Stimulated activated CD8-positive, alpha-beta memory T cell treated with anti-CD3 and anti-CD28 coated beads, Interleukin-4, amount 100 ng/mL, for 4 hours (primary cell): ENCODE results near the gene TTC5.
"Not testable (repeated sequence)": the region's sequence is repeated elsewhere in the genome, so short reads cannot be mapped to it uniquely, and the experiment has no call there.

Source experiments
- DNase-seq, 2 donors: peaks; one replicate each; pipeline ENCODE4 v3.0.0-alpha.2; 2020; ENCODE audit warnings: low read depth in 2 of 2, low spot score in 1 of 2

The TTC5 gene

DNA sequence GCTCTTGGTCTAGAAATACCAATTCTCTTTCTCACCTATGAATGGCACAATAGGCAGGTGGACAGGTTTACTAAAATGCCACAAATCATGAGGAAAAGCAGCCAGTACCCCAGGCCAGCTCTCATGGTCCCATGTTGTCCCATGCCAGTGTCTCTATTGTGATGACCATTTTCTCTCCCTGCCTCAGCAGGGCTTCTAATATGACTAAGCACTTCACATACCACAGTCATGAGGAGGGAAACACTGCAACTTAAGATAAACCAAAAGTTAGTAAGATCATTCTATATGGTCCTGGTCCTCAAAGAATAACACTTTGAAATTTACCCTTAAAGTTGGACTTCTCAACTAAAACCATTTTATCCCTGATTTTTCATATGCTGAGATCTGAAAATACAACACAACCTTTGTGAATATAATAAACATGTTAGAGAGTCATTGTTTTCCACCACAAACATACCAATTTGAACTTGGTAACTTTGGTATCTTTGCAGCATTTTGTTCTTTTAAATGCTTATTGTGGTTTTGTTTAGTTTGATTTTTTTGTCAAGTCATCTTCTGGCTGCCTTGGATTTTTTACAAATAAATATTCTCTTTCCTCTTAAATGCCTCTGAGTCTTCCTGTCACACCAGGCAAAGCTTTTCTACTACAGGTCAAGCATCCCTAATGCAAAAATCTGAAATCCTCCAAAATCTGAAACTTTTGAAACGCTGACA lies 3.6 kb downstream of the TTC5 start:
- no peak for DNase-seq

- DNase-seq, result no peak
Measured at GRCh38 chr14:20295067-20295466, 10.7 kb downstream of the TTC5 start.

DNA sequence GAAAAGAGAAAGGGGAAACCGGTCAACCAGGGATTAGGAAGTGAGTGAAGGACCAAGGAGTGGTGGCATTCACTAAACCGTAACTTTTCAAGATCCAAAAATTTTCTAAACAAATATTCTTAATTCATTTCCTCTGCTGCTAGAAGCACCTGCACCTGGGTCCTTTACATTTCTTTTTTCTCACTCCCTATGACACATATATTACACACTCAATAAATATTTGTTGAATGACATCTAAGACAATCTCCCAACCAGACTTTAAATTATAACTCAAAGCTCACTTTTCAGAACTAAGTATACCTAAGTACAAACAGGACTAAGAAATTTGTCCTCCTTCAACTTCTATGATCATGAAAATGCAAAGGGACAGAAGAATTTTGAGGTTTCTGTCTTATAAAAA lies 11.1 kb downstream of the TTC5 start:
- DNase-seq, result no peak

DNA sequence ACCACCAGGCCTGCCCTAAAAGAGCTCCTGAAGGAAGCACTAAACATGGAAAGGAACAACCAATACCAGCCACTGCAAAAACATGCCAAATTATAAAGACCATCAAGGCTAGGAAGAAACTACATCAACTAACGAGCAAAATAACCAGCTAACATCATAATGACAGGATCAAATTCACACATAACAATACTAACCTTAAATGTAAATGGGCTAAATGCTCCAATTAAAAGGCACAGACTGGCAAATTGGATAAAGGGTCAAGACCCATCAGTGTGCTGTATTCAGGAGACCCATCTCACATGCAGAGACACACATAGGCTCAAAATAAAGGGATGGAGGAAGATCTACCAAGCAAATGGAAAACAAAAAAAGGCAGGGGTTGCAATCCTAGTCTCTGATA lies 23.8 kb downstream of the TTC5 start:
- DNase-seq, result not testable (repeated sequence)

DNA sequence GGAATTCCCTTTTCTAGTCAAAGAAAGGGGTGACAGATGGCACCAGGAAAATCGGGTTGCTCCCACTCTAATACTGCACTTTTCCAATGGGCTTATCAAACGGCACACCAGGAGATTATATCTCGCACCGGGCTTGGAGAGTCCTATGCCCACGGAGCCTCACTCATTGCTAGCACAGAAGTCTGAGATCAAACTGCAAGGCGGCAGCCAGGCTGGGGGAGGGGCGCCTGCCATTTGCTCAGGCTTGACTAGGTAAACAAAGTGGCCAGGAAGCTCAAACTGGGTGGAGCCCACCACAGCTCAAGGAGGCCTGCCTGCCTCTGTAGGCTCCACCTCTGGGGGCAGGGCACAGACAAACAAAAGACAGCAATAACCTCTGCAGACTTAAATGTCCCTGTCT lies 25.5 kb downstream of the TTC5 start:
- DNase-seq, result not testable (repeated sequence)

DNA sequence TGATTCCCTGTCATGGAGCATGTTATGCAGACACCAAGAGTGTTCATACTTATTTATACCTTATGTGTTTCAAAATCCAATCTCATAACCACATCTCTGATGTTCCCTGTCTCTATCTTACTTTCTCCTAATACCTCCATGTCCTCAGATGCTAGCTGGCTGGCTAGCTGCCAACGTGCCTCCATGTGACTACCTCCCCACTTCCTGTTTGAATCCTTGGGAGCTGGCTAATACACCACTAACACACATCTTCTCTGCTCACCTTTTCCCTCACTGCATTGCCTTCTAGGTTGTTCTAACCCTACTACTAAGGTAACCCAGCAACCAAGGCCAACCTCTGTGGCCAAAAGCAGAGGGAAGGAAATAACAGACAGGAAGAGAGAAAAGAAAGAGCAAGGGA lies 27.3 kb downstream of the TTC5 start:
- no peak for DNase-seq

- no peak for DNase-seq
Measured at GRCh38 chr14:20277409-20277808, 28.3 kb downstream of the TTC5 start.

DNA sequence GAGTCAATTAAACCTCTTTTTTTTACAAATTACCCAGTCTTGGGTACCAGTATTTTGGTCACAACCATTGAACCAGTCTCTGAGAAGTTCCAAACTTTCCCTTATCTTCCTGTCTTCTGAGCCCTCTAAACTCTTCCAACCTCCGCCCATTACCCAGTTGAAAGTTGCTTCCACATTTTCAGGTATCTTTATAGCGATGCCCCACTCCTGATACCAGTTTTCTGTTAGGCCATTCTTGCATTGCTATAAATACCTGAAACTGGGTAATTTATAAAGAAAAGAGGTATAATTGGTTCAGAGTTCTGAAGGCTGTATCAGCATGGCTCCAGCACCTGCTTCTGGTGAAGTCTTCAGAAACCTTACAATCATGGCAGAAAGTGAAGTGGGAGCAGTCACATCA lies 31.7 kb downstream of the TTC5 start:
- DNase-seq, result no peak

DNA sequence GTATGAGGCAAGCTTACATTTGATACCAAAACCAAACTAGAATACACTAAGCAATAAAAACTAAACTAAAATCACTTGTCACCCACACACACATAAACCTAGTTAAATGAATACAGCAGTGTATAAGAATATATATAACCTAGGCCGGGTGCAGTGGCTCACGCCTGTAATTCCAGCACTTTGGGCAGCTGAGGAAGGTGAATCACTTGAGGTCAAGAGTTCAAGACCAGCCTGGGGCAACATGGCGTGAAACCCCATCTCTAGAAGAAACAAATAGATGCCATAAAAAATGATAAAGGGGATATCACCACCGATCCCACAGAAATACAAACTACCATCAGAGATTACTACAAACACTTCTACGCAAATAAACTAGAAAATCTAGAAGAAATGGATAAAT lies 41.4 kb downstream of the TTC5 start:
- DNase-seq, result not testable (repeated sequence)

DNA sequence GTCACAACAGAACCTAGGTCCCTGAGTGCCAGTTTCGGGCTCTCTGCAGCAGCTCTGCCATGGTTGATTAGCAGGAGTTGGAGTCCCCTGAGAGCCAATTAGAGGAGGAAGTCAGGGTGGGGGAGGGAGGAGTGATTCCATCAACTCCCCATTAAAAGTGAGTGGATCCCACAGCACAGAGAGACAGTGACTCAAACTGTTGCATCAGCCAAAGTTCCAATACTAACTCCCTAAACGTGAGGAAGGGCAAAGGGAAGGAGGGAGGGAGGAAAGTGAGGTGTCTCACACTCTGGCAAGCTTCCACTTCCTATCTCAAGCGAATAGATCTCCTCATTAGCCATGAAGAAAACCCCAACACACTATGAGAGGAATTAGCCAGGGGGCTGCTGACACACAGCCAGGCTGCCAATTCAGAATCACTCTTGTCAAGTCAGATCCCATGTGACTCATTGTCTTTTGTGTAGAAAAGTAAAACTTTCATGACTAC lies 43.1 kb downstream of the TTC5 start:
- no peak for DNase-seq

- no peak for DNase-seq
Measured at GRCh38 chr14:20247646-20248246, 58.0 kb downstream of the TTC5 start.
